HepG2 (cell line): ENCODE data around the gene TXLNA. TPM values are rescaled to one million over a fixed set of nuclear protein-coding genes. Genes with fewer than 3 reads are reported as not detected.

Experiments
- FOXP1 ChIP-seq, 2 experiments: fragments of 450-650 bp in 1 of 2; IDR thresholded peaks; 2 replicates each; pipeline ENCODE4 v1.6.1; 2017 to 2018; ENCODE audit warnings: antibody characterized with exemption in 1 of 2
- LCORL ChIP-seq, 2 experiments: fragments of 450-650 bp in 1 of 2; sonication (generic) in 1 of 2; formaldehyde crosslinking in 1 of 2; IDR thresholded peaks; 2 replicates each; pipeline versions ENCODE4 v1.5.0 to v1.6.1; 2017 to 2020; ENCODE audit warnings: antibody characterized with exemption in 1 of 2, missing genetic modification reagents in 1 of 2
- PATZ1 ChIP-seq: sonication (generic); formaldehyde crosslinking; IDR thresholded peaks from 2 replicates; pipeline ENCODE4 v1.4.0; 2020; ENCODE audit warnings: missing genetic modification reagents
- POLR2AphosphoS2 ChIP-seq: IDR thresholded peaks from 2 replicates; pipeline ENCODE4 v1.6.1; 2011; ENCODE audit warnings: low read depth, low read length, improper control_type of control experiment
- REL ChIP-seq: sonication (generic); formaldehyde crosslinking; conservative IDR thresholded peaks from 2 replicates; pipeline ENCODE4 v1.8.0; 2022; ENCODE audit warnings: mild to moderate bottlenecking, missing genetic modification reagents, moderate library complexity
- SIN3A ChIP-seq: IDR thresholded peaks from 2 replicates; pipeline ENCODE4 v1.6.1; 2011; ENCODE audit warnings: low read depth, mild to moderate bottlenecking, control low read depth, low read length, borderline replicate concordance
- YEATS2 ChIP-seq: sonication (generic); formaldehyde crosslinking; IDR thresholded peaks from 2 replicates; pipeline ENCODE4 v1.4.0; 2020; ENCODE audit warnings: missing genetic modification reagents, borderline replicate concordance
- ZFP37 ChIP-seq: sonication (generic); formaldehyde crosslinking; IDR thresholded peaks from 2 replicates; pipeline ENCODE4 v1.4.0; 2020; ENCODE audit warnings: missing genetic modification reagents, borderline replicate concordance
- ZZZ3 ChIP-seq: sonication (generic); formaldehyde crosslinking; IDR thresholded peaks from 2 replicates; pipeline ENCODE4 v1.4.0; 2020; ENCODE audit warnings: missing genetic modification reagents, mild to moderate bottlenecking, borderline replicate concordance
- polyA plus RNA-seq, 8 experiments: library from polyadenylated mRNA; depleted of rRNA in 3 of 8; stranded (reverse) in 7 of 8; unstranded in 1 of 8; fragments of >200 nt; fragmentation: Illumina TruSeq in 4 of 8; extraction: Trizol in 4 of 8; gene quantifications; 2 replicates each; pipeline versions ENCODE4 v1.2.1 to v1.2.3, GENCODE V29; 2011 to 2016; ENCODE audit warnings: low read depth in 4 of 8, missing spikeins in 1 of 8, mixed read lengths in 1 of 8; ENCODE audit not compliant: insufficient read depth in 1 of 8
- total RNA-seq, 5 experiments: library from RNA; depleted of rRNA; stranded (reverse); fragments of >200 nt; fragmentation: Illumina TruSeq; extraction: Trizol; gene quantifications; 2 replicates each; pipeline ENCODE4 v1.2.3, GENCODE V29; 2016; ENCODE audit warnings: low read depth in 1 of 5
- TF ChIP-seq, protein P1 (sequence below): sonication (generic); formaldehyde crosslinking; conservative IDR thresholded peaks from 2 replicates; pipeline ENCODE4 v1.4.0; 2020; ENCODE audit warnings: missing genetic modification reagents
- TF ChIP-seq, protein P2 (sequence below): sonication (generic); formaldehyde crosslinking; IDR thresholded peaks from 2 replicates; pipeline ENCODE4 v1.5.1; 2020; ENCODE audit warnings: mild to moderate bottlenecking, moderate library complexity, missing genetic modification reagents
- TF ChIP-seq, protein P3 (sequence below): sonication (generic); formaldehyde crosslinking; IDR thresholded peaks from 2 replicates; pipeline ENCODE4 v1.5.0; 2020; ENCODE audit warnings: mild to moderate bottlenecking, missing genetic modification reagents, borderline replicate concordance

The TXLNA gene
- total and polyA plus RNA-seq, 2 of the 13 experiments (the other 11 are each of a cell fraction or from before 2014, with no cell fraction given): 29.6 to 67.8 TPM

DNA sequence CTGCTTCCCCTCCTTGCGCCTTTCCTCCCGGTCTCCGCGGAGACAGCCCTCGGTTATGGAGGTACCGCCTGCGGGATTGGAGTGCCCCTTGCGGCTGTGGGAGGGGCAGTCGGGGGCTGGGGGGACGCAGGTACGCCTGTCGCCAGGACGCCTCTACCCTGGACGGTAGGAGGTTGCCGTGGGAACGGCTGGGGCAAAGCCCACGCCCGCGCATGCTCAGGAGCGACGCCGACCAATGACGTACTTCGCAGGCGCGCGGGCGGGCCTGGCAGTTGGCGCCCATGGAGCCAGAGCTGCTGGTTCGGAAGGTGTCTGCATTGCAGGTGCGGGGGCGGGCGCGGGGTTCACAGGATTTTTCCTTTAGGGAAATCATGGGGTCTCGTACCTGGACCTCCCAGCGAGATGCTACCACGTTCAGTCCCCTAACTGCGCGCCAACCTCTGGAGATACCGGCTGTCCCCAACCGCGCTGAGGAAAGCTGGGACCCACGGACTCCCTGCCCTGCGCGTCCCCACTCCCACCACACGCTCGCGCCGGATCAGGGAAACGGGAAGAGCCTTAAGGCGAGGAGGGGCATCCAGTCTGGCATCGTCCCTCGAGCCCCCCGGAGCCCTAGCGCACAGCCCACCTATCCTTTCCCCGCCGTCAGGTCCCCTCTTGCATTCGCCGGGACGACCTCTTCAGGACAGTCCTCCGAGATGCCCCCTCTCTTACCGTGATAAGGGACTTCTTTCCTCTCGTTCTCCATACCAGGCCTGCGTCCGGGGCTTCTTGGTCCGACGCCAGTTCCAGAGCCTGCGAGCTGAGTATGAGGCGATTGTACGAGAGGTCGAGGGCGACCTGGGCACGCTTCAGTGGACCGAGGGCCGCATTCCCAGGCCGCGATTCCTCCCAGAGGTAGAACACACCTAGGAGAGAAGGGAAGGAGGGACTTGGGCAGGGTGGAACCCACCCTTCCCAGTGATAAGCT is 26.2 kb downstream of the TXLNA start, which contains the start of gene IQCC (continued):
- TF ChIP-seq, protein P1, sequence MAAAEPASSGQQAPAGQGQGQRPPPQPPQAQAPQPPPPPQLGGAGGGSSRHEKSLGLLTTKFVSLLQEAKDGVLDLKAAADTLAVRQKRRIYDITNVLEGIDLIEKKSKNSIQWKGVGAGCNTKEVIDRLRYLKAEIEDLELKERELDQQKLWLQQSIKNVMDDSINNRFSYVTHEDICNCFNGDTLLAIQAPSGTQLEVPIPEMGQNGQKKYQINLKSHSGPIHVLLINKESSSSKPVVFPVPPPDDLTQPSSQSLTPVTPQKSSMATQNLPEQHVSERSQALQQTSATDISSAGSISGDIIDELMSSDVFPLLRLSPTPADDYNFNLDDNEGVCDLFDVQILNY: 0 out of 2 replicates have a peak, but pooled peaks have one; percentile 58
- TF ChIP-seq ZZZ3 (no peak), ZFP37 (CRISPR knock-in tag) (no peak), LCORL (IDR thresholded peaks at IDR 0.05) (no peak), LCORL (CRISPR knock-in tag; IDR thresholded peaks at IDR 0.05) (peak; percentile 45; the same call in 1 of the 2 replicates), PATZ1 (CRISPR knock-in tag) (peak; percentile 94), FOXP1 (IDR thresholded peaks at IDR 0.05) (no peak), FOXP1 (CRISPR knock-in tag; IDR thresholded peaks at IDR 0.05) (no peak), SIN3A (peak; percentile 82; the same call in 1 of the 2 replicates), POLR2AphosphoS2 (no peak), REL (CRISPR knock-in tag) (peak; percentile 44; the same call in 1 of the 2 replicates), YEATS2 (peak; percentile 79)
- TF ChIP-seq, protein P2, sequence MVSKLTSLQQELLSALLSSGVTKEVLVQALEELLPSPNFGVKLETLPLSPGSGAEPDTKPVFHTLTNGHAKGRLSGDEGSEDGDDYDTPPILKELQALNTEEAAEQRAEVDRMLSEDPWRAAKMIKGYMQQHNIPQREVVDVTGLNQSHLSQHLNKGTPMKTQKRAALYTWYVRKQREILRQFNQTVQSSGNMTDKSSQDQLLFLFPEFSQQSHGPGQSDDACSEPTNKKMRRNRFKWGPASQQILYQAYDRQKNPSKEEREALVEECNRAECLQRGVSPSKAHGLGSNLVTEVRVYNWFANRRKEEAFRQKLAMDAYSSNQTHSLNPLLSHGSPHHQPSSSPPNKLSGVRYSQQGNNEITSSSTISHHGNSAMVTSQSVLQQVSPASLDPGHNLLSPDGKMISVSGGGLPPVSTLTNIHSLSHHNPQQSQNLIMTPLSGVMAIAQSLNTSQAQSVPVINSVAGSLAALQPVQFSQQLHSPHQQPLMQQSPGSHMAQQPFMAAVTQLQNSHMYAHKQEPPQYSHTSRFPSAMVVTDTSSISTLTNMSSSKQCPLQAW (CRISPR knock-in tag): peak; percentile 41
- TF ChIP-seq, protein P3, sequence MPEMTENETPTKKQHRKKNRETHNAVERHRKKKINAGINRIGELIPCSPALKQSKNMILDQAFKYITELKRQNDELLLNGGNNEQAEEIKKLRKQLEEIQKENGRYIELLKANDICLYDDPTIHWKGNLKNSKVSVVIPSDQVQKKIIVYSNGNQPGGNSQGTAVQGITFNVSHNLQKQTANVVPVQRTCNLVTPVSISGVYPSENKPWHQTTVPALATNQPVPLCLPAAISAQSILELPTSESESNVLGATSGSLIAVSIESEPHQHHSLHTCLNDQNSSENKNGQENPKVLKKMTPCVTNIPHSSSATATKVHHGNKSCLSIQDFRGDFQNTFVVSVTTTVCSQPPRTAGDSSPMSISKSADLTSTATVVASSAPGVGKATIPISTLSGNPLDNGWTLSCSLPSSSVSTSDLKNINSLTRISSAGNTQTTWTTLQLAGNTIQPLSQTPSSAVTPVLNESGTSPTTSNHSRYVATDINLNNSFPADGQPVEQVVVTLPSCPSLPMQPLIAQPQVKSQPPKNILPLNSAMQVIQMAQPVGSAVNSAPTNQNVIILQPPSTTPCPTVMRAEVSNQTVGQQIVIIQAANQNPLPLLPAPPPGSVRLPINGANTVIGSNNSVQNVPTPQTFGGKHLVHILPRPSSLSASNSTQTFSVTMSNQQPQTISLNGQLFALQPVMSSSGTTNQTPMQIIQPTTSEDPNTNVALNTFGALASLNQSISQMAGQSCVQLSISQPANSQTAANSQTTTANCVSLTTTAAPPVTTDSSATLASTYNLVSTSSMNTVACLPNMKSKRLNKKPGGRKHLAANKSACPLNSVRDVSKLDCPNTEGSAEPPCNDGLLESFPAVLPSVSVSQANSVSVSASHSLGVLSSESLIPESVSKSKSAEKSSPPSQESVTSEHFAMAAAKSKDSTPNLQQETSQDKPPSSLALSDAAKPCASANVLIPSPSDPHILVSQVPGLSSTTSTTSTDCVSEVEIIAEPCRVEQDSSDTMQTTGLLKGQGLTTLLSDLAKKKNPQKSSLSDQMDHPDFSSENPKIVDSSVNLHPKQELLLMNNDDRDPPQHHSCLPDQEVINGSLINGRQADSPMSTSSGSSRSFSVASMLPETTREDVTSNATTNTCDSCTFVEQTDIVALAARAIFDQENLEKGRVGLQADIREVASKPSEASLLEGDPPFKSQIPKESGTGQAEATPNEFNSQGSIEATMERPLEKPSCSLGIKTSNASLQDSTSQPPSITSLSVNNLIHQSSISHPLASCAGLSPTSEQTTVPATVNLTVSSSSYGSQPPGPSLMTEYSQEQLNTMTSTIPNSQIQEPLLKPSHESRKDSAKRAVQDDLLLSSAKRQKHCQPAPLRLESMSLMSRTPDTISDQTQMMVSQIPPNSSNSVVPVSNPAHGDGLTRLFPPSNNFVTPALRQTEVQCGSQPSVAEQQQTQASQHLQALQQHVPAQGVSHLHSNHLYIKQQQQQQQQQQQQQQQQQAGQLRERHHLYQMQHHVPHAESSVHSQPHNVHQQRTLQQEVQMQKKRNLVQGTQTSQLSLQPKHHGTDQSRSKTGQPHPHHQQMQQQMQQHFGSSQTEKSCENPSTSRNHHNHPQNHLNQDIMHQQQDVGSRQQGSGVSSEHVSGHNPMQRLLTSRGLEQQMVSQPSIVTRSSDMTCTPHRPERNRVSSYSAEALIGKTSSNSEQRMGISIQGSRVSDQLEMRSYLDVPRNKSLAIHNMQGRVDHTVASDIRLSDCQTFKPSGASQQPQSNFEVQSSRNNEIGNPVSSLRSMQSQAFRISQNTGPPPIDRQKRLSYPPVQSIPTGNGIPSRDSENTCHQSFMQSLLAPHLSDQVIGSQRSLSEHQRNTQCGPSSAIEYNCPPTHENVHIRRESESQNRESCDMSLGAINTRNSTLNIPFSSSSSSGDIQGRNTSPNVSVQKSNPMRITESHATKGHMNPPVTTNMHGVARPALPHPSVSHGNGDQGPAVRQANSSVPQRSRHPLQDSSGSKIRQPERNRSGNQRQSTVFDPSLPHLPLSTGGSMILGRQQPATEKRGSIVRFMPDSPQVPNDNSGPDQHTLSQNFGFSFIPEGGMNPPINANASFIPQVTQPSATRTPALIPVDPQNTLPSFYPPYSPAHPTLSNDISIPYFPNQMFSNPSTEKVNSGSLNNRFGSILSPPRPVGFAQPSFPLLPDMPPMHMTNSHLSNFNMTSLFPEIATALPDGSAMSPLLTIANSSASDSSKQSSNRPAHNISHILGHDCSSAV (CRISPR knock-in tag): no peak
